H1 (cell line): ENCODE measurements around the gene SLC35F3. TPM values are rescaled to one million over a fixed set of nuclear protein-coding genes. Genes with fewer than 3 reads are reported as not detected.

ENCODE experiments used
- EGR1 ChIP-seq: IDR thresholded peaks from 2 replicates; pipeline ENCODE4 v1.6.1; 2011; ENCODE audit warnings: low read depth, low read length, borderline replicate concordance
- JUN ChIP-seq: IDR thresholded peaks from 2 replicates; pipeline ENCODE4 v1.6.1; 2011; ENCODE audit warnings: low read depth, mild to moderate bottlenecking, improper control_type of control experiment, low read length
- RNF2 ChIP-seq: fragments of 200-900, 300-1000 bp; sonication (generic); IDR thresholded peaks from 2 replicates; pipeline ENCODE4 v1.7.1; 2016; ENCODE audit warnings: borderline replicate concordance, low read depth, mild to moderate bottlenecking, antibody characterized with exemption, low read length; ENCODE audit not compliant: poor library complexity, severe bottlenecking; ENCODE audit errors: missing control alignments
- polyA plus RNA-seq, 7 experiments: library from polyadenylated mRNA; depleted of rRNA in 3 of 7; stranded (reverse) in 5 of 7; unstranded in 2 of 7; fragments of >200 nt in 5 of 7; fragments of 200-250 nt in 2 of 7; gene quantifications; 1 replicate in 5 of 7; 2 replicates in 1 of 7; 4 replicates in 1 of 7; pipeline versions ENCODE4 v1.2.1 to v1.2.3, GENCODE V29; 2011 to 2013; ENCODE audit warnings: missing spikeins in 2 of 7, mixed read lengths in 2 of 7
- total RNA-seq: library from RNA; stranded (reverse); fragmentation: NEBNext Ultra II Directional; extraction: Animal tissue kit (Norgen Biotek cat#: 25700); gene quantifications from 2 replicates; pipeline ENCODE4 v1.2.1, GENCODE V29; 2021

SLC35F3 gene
- total and polyA plus RNA-seq, 2 of the 8 experiments (the other 6 are each of a cell fraction or from before 2014, with no cell fraction given), result 0.78 to 1.2 TPM

DNA sequence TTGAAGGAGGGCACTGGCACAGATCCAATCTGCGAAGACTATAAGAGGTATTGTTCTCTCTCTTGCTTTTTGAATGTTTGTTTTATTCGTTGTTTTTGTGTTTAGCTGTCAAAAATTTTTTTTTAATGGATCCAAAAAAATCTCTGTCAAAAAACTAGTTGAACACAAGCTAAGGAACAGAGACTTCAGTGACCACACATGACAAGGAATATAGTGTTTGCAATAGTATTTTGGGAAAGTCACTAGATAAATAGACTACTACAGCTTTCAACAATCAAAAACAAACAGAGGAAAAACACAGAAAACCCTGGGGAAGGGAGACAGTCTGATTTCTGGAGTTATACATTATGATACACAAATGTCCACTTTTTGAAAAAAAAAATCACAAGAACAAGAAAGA lies 431.9 kb downstream of the SLC35F3 start (continued):
- TF ChIP-seq RNF2 (no peak), EGR1 (no peak), JUN (no peak)
